Vagina (tissue), 2 donors: ENCODE results near the gene CKB.

Experiments used
- CTCF ChIP-seq, 3 experiments: fragments of 450-650 bp in 2 of 3; fragments of 200-600 bp in 1 of 3; sonication (generic) in 1 of 3; IDR thresholded peaks; one replicate each; pipeline ENCODE4 v1.5.1; 2017 to 2019; ENCODE audit warnings: antibody characterized with exemption in 3 of 3, mild to moderate bottlenecking in 2 of 3, moderate library complexity in 2 of 3
- POLR2A ChIP-seq, 2 donors: fragments of 450-650 bp; IDR thresholded peaks; one replicate each; pipeline ENCODE4 v1.6.1; 2017; ENCODE audit warnings: antibody characterized with exemption in 2 of 2, mild to moderate bottlenecking in 2 of 2, moderate library complexity in 2 of 2

- no peak for TF ChIP-seq CTCF (IDR thresholded peaks at IDR 0.05)
- no peak for TF ChIP-seq POLR2A (IDR thresholded peaks at IDR 0.05)
These were observed 2.4 kb downstream of the CKB start for GRCh38 chr14:103520269-103520656.
